Measurements from ENCODE around the gene ATP2B2. TPM values are rescaled to one million over a fixed set of nuclear protein-coding genes. Genes with fewer than 3 reads are reported as not detected.

ATP2B2 gene
- total RNA-seq, 1 donor from 2014 or later, result not detected

DNA sequence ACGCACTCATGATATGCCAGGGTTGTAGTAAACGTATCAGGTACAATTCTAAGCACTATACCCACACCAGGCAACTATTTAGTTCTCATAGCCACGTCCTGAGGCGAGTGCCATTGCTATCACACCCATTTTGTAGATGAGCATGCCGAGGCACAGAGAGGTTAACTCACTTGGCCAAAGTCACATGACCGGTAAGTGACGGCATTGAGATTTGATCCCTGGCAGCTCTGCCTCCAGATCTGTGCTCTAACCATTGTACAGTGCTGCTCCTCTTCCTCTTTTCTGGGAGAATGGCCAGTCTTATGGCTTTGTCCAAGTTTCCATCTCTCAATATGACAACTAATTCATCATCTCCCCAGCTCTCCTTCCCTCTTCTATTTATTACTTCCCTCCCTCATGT is 18.9 kb upstream of the ATP2B2 start:
- H3K36me3 ChIP-seq, result no peaks in the 10 kb centered on the region
- no peaks in the 10 kb centered on the region for H3K4me1 Mint-ChIP-seq
- H3K9me3 ChIP-seq (ENCODE audit: low read depth), result no peaks in the 10 kb centered on the region
- H3F3A ChIP-seq (ENCODE audit: low read depth), result no peaks in the 10 kb centered on the region
- H2AFZ ChIP-seq (replicated peaks), result no peak overlapping the region
- peaks cover 6% of the 10 kb centered on the region for H3K27me3 ChIP-seq
- no peaks in the 10 kb centered on the region for H3K9me3 Mint-ChIP-seq
- H3K4me3 Mint-ChIP-seq, result no peak overlapping the region
- no peaks in the 10 kb centered on the region for H3K79me2 ChIP-seq (ENCODE audit: low read depth)
- H3K27ac ChIP-seq, result no peak overlapping the region
- H3K27me3 Mint-ChIP-seq (ENCODE audit: insufficient read depth, low read depth), result peaks cover 12% of the 10 kb centered on the region
- no peak for DNase-seq (ENCODE audit: low spot score)
- no peaks in the 10 kb centered on the region for H4K20me1 ChIP-seq (ENCODE audit: low read depth)
- TF ChIP-seq EZH2phosphoT487 (IDR thresholded peaks at IDR 0.05) (no peak), EZH2 (IDR thresholded peaks at IDR 0.05) (no peak)
- TF ChIP-seq, protein P1, sequence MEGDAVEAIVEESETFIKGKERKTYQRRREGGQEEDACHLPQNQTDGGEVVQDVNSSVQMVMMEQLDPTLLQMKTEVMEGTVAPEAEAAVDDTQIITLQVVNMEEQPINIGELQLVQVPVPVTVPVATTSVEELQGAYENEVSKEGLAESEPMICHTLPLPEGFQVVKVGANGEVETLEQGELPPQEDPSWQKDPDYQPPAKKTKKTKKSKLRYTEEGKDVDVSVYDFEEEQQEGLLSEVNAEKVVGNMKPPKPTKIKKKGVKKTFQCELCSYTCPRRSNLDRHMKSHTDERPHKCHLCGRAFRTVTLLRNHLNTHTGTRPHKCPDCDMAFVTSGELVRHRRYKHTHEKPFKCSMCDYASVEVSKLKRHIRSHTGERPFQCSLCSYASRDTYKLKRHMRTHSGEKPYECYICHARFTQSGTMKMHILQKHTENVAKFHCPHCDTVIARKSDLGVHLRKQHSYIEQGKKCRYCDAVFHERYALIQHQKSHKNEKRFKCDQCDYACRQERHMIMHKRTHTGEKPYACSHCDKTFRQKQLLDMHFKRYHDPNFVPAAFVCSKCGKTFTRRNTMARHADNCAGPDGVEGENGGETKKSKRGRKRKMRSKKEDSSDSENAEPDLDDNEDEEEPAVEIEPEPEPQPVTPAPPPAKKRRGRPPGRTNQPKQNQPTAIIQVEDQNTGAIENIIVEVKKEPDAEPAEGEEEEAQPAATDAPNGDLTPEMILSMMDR (IDR thresholded peaks at IDR 0.05), result no peak
- no peak overlapping the region for H3K4me2 ChIP-seq
- no peak overlapping the region for H3K9ac ChIP-seq
- no peak overlapping the region for H3K27ac Mint-ChIP-seq
- H3K4me3 ChIP-seq, result no peak overlapping the region
- no peaks in the 10 kb centered on the region for H3K36me3 Mint-ChIP-seq
- H3K4me1 ChIP-seq, result no peaks in the 10 kb centered on the region

DNA sequence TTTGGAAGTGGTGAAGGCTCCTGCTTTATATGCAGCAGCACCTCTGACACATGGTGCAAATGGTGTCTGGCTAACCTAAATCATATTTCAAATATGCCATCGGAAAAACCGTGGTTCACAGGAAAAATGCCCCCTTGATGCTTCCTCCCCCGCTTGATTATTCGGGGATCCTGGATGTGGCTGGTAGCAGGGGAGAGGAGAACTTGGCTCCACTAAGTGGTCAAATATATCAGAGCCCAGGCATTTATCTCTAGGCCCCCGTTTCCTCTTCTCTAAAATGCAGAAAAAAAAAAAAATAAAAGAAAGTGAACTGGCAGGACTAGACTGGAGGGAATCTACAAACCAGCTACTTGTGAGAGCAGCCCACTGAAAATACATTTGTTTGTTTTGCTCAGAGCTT is 18.2 kb upstream of the ATP2B2 start:
- no peak overlapping the region for H3K27ac Mint-ChIP-seq
- no peaks in the 10 kb centered on the region for H3K9me3 Mint-ChIP-seq
- no peaks in the 10 kb centered on the region for H3K9me3 ChIP-seq (ENCODE audit: low read depth)
- H3K27me3 ChIP-seq, result peaks cover 6% of the 10 kb centered on the region
- H3K79me2 ChIP-seq (ENCODE audit: low read depth), result no peaks in the 10 kb centered on the region
- H2AFZ ChIP-seq (replicated peaks), result no peak overlapping the region
- H3F3A ChIP-seq (ENCODE audit: low read depth), result no peaks in the 10 kb centered on the region
- H3K27ac ChIP-seq, result no peak overlapping the region
- H3K36me3 Mint-ChIP-seq, result no peaks in the 10 kb centered on the region
- H3K27me3 Mint-ChIP-seq (ENCODE audit: insufficient read depth, low read depth), result peaks cover 12% of the 10 kb centered on the region
- no peak overlapping the region for H3K9ac ChIP-seq
- H3K36me3 ChIP-seq, result no peaks in the 10 kb centered on the region
- TF ChIP-seq EZH2 (IDR thresholded peaks at IDR 0.05) (no peak), EZH2phosphoT487 (IDR thresholded peaks at IDR 0.05) (no peak)
- TF ChIP-seq, protein P1 (IDR thresholded peaks at IDR 0.05), result no peak
- no peak overlapping the region for H3K4me3 Mint-ChIP-seq
- H3K4me3 ChIP-seq, result no peak overlapping the region
- peaks cover 4% of the 10 kb centered on the region for H3K4me1 Mint-ChIP-seq
- H3K4me1 ChIP-seq, result no peaks in the 10 kb centered on the region
- DNase-seq (ENCODE audit: low spot score), result no peak
- no peaks in the 10 kb centered on the region for H4K20me1 ChIP-seq (ENCODE audit: low read depth)
- no peak overlapping the region for H3K4me2 ChIP-seq

DNA sequence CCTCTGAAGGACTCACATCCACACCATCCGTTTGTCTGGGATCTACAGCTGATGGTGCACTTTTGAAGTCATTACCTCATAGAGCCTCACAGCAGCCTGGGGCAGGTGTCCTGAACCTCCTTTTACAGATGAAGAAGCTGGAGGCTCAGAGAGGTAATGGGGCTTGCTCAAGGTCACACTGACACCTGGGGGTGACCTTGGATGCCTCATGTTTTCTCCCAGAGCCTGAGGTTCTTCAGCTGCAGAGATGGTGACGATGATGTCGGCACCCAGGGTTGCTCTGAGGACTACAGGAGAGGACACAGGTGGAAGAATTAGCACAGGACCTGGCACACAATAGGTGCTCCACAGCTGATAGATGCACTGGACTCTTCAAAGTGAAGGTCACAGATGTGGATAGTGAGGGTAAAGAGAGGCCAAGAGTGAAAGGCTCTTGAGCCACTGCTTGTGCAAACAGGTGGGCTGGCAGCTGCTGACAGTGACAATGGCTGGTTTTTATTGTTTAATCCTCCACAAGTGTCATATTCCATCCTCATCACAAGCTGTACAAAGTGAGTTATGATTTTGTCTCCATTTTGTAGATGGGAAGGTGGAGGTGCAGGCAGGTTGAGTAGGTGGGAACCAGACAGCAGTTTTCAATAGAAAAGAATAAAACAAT is 17.4 kb upstream of the ATP2B2 start:
- Mint-ChIP-seq H3K27me3 (ENCODE audit: insufficient read depth, low read depth) (peaks cover 12% of the 10 kb centered on the region), H3K9me3 (no peaks in the 10 kb centered on the region), H3K4me3 (no peak overlapping the region), H3K4me1 (peaks cover 6% of the 10 kb centered on the region), H3K36me3 (no peaks in the 10 kb centered on the region), H3K27ac (no peak overlapping the region)
- Histone ChIP-seq H3K4me2 (no peak overlapping the region), H3K4me1 (no peaks in the 10 kb centered on the region), H3K9ac (no peak overlapping the region), H3K9me3 (ENCODE audit: low read depth) (no peaks in the 10 kb centered on the region), H2AFZ (replicated peaks) (no peak overlapping the region), H3K27ac (no peak overlapping the region), H4K20me1 (ENCODE audit: low read depth) (no peaks in the 10 kb centered on the region), H3K79me2 (ENCODE audit: low read depth) (no peaks in the 10 kb centered on the region), H3K36me3 (no peaks in the 10 kb centered on the region), H3K27me3 (peaks cover 6% of the 10 kb centered on the region), H3K4me3 (no peak overlapping the region), H3F3A (ENCODE audit: low read depth) (no peaks in the 10 kb centered on the region)
- TF ChIP-seq EZH2phosphoT487 (IDR thresholded peaks at IDR 0.05), result no peak
- TF ChIP-seq EZH2 (IDR thresholded peaks at IDR 0.05), result no peak
- TF ChIP-seq, protein P1 (IDR thresholded peaks at IDR 0.05), result no peak
- no peak for DNase-seq (ENCODE audit: low spot score)
